ENCODE measurements around the gene SAGE1. TPM values are rescaled to one million over a fixed set of nuclear protein-coding genes. Genes with fewer than 3 reads are reported as not detected.
"Not testable (repeated sequence)": the region's sequence is repeated elsewhere in the genome, so short reads cannot be mapped to it uniquely, and the experiment has no call there.

Gene SAGE1
- not detected in 2 replicates for total RNA-seq (ENCODE audit: low replicate concordance)

GRCh38 chrX:135893294-135893817 lies at the start of gene SAGE1, which contains the start of gene CT45A10:
Gene SAGE1, plus strand, starts transcription at chrX:135893716. Its CDS starts 2,527 bp downstream, at chrX:135896243.
Gene CT45A10, minus strand, starts transcription at chrX:135893444. Its CDS starts 8,100 bp downstream, at chrX:135885344.
- Histone ChIP-seq H3K4me3 (no peak within 1 kb of the TSS), H3F3A (ENCODE audit: low read depth) (no peaks in the 10 kb centered on the region), H3K79me2 (ENCODE audit: low read depth) (no peaks in the 10 kb centered on the region), H4K20me1 (ENCODE audit: low read depth) (no peaks in the 10 kb centered on the region), H3K9me3 (ENCODE audit: low read depth) (peaks cover 3% of the 10 kb centered on the region), H3K27ac (no peak within 1 kb of the TSS), H3K27me3 (no peaks in the 10 kb centered on the region), H3K4me1 (no peaks in the 10 kb centered on the region), H3K4me2 (no peak within 1 kb of the TSS), H3K36me3 (no peaks in the 10 kb centered on the region), H2AFZ (replicated peaks) (no peak within 1 kb of the TSS), H3K9ac (no peak within 1 kb of the TSS)
- Mint-ChIP-seq H3K4me3 (no peak within 1 kb of the TSS), H3K27ac (no peak within 1 kb of the TSS), H3K27me3 (ENCODE audit: insufficient read depth, low read depth) (peaks cover 4% of the 10 kb centered on the region), H3K9me3 (peaks cover 15% of the 10 kb centered on the region), H3K4me1 (no peaks in the 10 kb centered on the region), H3K36me3 (no peaks in the 10 kb centered on the region)
- TF ChIP-seq CTCF (IDR thresholded peaks at IDR 0.05) (no peak), EZH2 (IDR thresholded peaks at IDR 0.05) (no peak), EZH2phosphoT487 (IDR thresholded peaks at IDR 0.05) (no peak)
- no peak for DNase-seq (ENCODE audit: low spot score)

GRCh38 chrX:135854438-135854837 lies 39.1 kb upstream of the SAGE1 start, which contains the start of gene CT45A8:
Gene CT45A8, minus strand, starts transcription at chrX:135854538. Its CDS starts 3,755 bp downstream, at chrX:135850783.
- not testable (repeated sequence) for H3K9me3 Mint-ChIP-seq; H3K36me3 Mint-ChIP-seq; H3K4me2 ChIP-seq; H3F3A ChIP-seq (ENCODE audit: low read depth); H3K27me3 ChIP-seq; H3K27ac Mint-ChIP-seq; H3K27ac ChIP-seq; H3K9me3 ChIP-seq (ENCODE audit: low read depth); H3K9ac ChIP-seq; H2AFZ ChIP-seq (replicated peaks); H3K4me1 Mint-ChIP-seq; H3K27me3 Mint-ChIP-seq (ENCODE audit: insufficient read depth, low read depth); H3K36me3 ChIP-seq; DNase-seq (ENCODE audit: low spot score); H3K4me1 ChIP-seq; H3K79me2 ChIP-seq (ENCODE audit: low read depth); H4K20me1 ChIP-seq (ENCODE audit: low read depth); H3K4me3 Mint-ChIP-seq; H3K4me3 ChIP-seq

- H3K4me3 ChIP-seq; H3K27me3 ChIP-seq; H2AFZ ChIP-seq (replicated peaks); H3F3A ChIP-seq (ENCODE audit: low read depth); H3K4me2 ChIP-seq; H3K36me3 ChIP-seq; H3K27ac Mint-ChIP-seq; H3K4me3 Mint-ChIP-seq; H3K9ac ChIP-seq; DNase-seq (ENCODE audit: low spot score); H3K36me3 Mint-ChIP-seq; H3K79me2 ChIP-seq (ENCODE audit: low read depth); H3K9me3 Mint-ChIP-seq; H3K9me3 ChIP-seq (ENCODE audit: low read depth); H3K4me1 Mint-ChIP-seq; H4K20me1 ChIP-seq (ENCODE audit: low read depth); H3K27me3 Mint-ChIP-seq (ENCODE audit: insufficient read depth, low read depth); H3K27ac ChIP-seq; H3K4me1 ChIP-seq: not testable (repeated sequence)
These were observed 21.8 kb upstream of the SAGE1 start, which contains the start of gene CT45A9 for GRCh38 chrX:135871712-135872111. Gene CT45A9, minus strand, starts transcription at chrX:135871812. Its CDS starts 3,751 bp downstream, at chrX:135868061.

- not testable (repeated sequence) for H3K36me3 Mint-ChIP-seq; H3K27me3 Mint-ChIP-seq (ENCODE audit: insufficient read depth, low read depth)
These were observed 10.8 kb upstream of the SAGE1 start for GRCh38 chrX:135882741-135883140.

GRCh38 chrX:135888230-135888629 lies 5.3 kb upstream of the SAGE1 start:
- H3F3A ChIP-seq (ENCODE audit: low read depth); H3K9me3 ChIP-seq (ENCODE audit: low read depth); H3K9me3 Mint-ChIP-seq; H3K36me3 Mint-ChIP-seq; H3K79me2 ChIP-seq (ENCODE audit: low read depth); H3K4me1 ChIP-seq; H2AFZ ChIP-seq (replicated peaks); H3K4me2 ChIP-seq; H3K27ac Mint-ChIP-seq; H3K27me3 Mint-ChIP-seq (ENCODE audit: insufficient read depth, low read depth); H3K27me3 ChIP-seq; H3K9ac ChIP-seq; DNase-seq (ENCODE audit: low spot score); H3K4me3 Mint-ChIP-seq; H3K36me3 ChIP-seq; H3K27ac ChIP-seq; H3K4me3 ChIP-seq; H3K4me1 Mint-ChIP-seq; H4K20me1 ChIP-seq (ENCODE audit: low read depth): not testable (repeated sequence)

More at GRCh38 chrX:135882741-135883140, 10.8 kb upstream of the SAGE1 start:
- not testable (repeated sequence) for H2AFZ ChIP-seq (replicated peaks); H3K9ac ChIP-seq; H3K27me3 ChIP-seq; H3K79me2 ChIP-seq (ENCODE audit: low read depth); H4K20me1 ChIP-seq (ENCODE audit: low read depth); H3K9me3 ChIP-seq (ENCODE audit: low read depth); H3K36me3 ChIP-seq; H3K4me1 Mint-ChIP-seq; H3F3A ChIP-seq (ENCODE audit: low read depth); H3K27ac ChIP-seq; H3K4me3 ChIP-seq; H3K4me2 ChIP-seq; H3K4me1 ChIP-seq; H3K4me3 Mint-ChIP-seq; H3K27ac Mint-ChIP-seq; H3K9me3 Mint-ChIP-seq; DNase-seq (ENCODE audit: low spot score)

Measured in neural progenitor cell (in vitro differentiated cells).